Breast epithelium (tissue), 3 donors: ENCODE data around the gene TPSAB1.
"Not testable (repeated sequence)": the region's sequence is repeated elsewhere in the genome, so short reads cannot be mapped to it uniquely, and the experiment has no call there.

Source experiments
- POLR2A ChIP-seq: fragments of 450-650 bp; IDR thresholded peaks from one replicate; pipeline ENCODE4 v1.6.1; 2016; ENCODE audit warnings: antibody characterized with exemption, mild to moderate bottlenecking, moderate library complexity
- POLR2AphosphoS5 ChIP-seq, 3 donors: sonication (generic); formaldehyde crosslinking; IDR thresholded peaks; one replicate each; pipeline ENCODE4 v1.6.1; 2017; ENCODE audit warnings: antibody characterized with exemption in 3 of 3
- TF ChIP-seq, protein P1 (sequence below), 3 donors: fragments of 450-650 bp; IDR thresholded peaks; one replicate each; pipeline ENCODE4 v1.5.1; 2016 to 2017; ENCODE audit warnings: antibody characterized with exemption in 3 of 3, mild to moderate bottlenecking in 3 of 3, moderate library complexity in 3 of 3

DNA sequence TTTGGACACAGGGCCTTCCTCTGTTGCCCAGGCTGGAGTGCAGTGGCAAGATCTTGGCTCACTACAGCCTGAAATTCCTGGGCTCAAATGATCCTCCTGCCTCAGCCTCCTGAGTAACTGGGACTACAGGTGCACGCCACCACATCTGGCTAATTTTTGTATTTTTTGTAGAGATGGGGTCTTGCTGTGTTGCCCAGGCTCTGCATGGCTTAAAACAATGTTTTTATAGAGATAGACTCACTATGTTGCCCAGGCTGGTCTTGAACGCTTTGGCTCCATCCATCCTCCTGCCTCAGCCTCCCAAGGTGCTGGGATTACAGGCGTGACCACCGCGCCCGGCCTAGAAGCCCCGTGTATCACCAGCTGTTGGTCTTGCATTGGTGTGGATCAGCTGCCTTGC lies 28.9 kb downstream of the TPSAB1 start:
- TF ChIP-seq, protein P1, sequence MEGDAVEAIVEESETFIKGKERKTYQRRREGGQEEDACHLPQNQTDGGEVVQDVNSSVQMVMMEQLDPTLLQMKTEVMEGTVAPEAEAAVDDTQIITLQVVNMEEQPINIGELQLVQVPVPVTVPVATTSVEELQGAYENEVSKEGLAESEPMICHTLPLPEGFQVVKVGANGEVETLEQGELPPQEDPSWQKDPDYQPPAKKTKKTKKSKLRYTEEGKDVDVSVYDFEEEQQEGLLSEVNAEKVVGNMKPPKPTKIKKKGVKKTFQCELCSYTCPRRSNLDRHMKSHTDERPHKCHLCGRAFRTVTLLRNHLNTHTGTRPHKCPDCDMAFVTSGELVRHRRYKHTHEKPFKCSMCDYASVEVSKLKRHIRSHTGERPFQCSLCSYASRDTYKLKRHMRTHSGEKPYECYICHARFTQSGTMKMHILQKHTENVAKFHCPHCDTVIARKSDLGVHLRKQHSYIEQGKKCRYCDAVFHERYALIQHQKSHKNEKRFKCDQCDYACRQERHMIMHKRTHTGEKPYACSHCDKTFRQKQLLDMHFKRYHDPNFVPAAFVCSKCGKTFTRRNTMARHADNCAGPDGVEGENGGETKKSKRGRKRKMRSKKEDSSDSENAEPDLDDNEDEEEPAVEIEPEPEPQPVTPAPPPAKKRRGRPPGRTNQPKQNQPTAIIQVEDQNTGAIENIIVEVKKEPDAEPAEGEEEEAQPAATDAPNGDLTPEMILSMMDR (IDR thresholded peaks at IDR 0.05), result not testable (repeated sequence)
- not testable (repeated sequence) for TF ChIP-seq POLR2A; POLR2AphosphoS5 (IDR thresholded peaks at IDR 0.05)
